ENCODE results near the gene TMEM198.

Gene TMEM198

DNA sequence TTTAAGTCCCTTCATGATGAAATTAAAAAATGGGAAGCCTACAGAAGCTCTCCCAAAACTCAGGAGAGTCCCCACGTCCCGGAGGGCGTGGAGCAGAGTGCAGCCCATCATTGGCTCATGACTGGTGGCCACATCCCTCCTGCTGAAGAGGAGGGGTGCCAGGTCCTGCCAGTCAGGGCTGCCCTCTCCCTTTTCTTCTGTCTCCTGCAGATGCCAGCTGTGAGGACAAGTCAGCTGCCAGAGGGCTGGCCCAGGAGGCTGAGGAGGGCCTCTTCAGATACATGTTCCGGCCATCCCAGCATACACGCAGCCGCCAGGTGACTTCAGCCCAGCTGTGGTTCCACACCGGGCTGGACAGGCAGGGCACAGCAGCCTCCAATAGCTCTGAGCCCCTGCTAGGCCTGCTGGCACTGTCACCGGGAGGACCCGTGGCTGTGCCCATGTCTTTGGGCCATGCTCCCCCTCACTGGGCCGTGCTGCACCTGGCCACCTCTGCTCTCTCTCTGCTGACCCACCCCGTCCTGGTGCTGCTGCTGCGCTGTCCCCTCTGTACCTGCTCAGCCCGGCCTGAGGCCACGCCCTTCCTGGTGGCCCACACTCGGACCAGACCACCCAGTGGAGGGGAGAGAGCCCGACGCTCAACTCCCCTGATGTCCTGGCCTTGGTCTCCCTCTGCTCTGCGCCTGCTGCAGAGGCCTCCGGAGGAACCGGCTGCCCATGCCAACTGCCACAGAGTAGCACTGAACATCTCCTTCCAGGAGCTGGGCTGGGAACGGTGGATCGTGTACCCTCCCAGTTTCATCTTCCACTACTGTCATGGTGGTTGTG lies 30.9 kb downstream of the TMEM198 start:
- H2AFZ ChIP-seq (ENCODE audit: low read depth, low read length): no peak overlapping the region
- H3K27me3 ChIP-seq (ENCODE audit: control insufficient read depth in 1 of 2, insufficient read depth in 1 of 2, low read length in 2 of 2): peaks cover 36 to 43% of the 10 kb centered on the region in 2 experiments
- H2AK5ac ChIP-seq (ENCODE audit: low read length, severe bottlenecking): no peak overlapping the region
- H3K4me2 ChIP-seq (ENCODE audit: low read length, poor library complexity, severe bottlenecking): no peak overlapping the region
- H2BK15ac ChIP-seq (ENCODE audit: low read depth, poor library complexity, severe bottlenecking): no peak overlapping the region
- no peak overlapping the region for H3K18ac ChIP-seq (ENCODE audit: low read depth in 1 of 2, low read length in 2 of 2)
- H3K14ac ChIP-seq (ENCODE audit: low read length in 2 of 2): peak overlapping the region in 1 of 2 experiments; percentile 7
- peaks cover 22% of the 10 kb centered on the region for H3K4me1 ChIP-seq (ENCODE audit: control insufficient read depth, insufficient read depth, low read depth, low read length)
- no peak overlapping the region for H2BK120ac ChIP-seq (ENCODE audit: low read depth, low read length)
- no peak overlapping the region for H3K9ac ChIP-seq (ENCODE audit: low read length)
- no peak overlapping the region for H2BK5ac ChIP-seq (ENCODE audit: low read depth, low read length, poor library complexity, severe bottlenecking)
- no peak for DNase-seq
- peaks cover 6% of the 10 kb centered on the region for H3K79me1 ChIP-seq (replicated peaks; ENCODE audit: low read length, poor library complexity, severe bottlenecking)
- H3K23ac ChIP-seq (ENCODE audit: low read length in 2 of 2): no peak overlapping the region
- no peaks in the 10 kb centered on the region for H3K9me3 ChIP-seq (ENCODE audit: control insufficient read depth, low read length)
- H3K4ac ChIP-seq (ENCODE audit: low read depth in 1 of 2, low read length in 2 of 2): no peak overlapping the region
- 90% methylated on average over 22 of the region's 22 CpGs for WGBS
- H2BK12ac ChIP-seq (ENCODE audit: low read length in 2 of 2): no peak overlapping the region
- H3K4me3 ChIP-seq (ENCODE audit: insufficient read depth in 1 of 2, low read depth in 1 of 2, low read length in 2 of 2): no peak overlapping the region
- H3K36me3 ChIP-seq (ENCODE audit: control insufficient read depth in 1 of 2, insufficient read depth in 2 of 2, low read depth in 1 of 2, low read length in 2 of 2): peaks cover 0 to 2% of the 10 kb centered on the region in 2 experiments
- no peak overlapping the region for H3K27ac ChIP-seq (ENCODE audit: low read length, poor library complexity, severe bottlenecking)
- H4K91ac ChIP-seq (ENCODE audit: low read length): no peak overlapping the region
- H4K8ac ChIP-seq (ENCODE audit: low read length): no peak overlapping the region

DNA sequence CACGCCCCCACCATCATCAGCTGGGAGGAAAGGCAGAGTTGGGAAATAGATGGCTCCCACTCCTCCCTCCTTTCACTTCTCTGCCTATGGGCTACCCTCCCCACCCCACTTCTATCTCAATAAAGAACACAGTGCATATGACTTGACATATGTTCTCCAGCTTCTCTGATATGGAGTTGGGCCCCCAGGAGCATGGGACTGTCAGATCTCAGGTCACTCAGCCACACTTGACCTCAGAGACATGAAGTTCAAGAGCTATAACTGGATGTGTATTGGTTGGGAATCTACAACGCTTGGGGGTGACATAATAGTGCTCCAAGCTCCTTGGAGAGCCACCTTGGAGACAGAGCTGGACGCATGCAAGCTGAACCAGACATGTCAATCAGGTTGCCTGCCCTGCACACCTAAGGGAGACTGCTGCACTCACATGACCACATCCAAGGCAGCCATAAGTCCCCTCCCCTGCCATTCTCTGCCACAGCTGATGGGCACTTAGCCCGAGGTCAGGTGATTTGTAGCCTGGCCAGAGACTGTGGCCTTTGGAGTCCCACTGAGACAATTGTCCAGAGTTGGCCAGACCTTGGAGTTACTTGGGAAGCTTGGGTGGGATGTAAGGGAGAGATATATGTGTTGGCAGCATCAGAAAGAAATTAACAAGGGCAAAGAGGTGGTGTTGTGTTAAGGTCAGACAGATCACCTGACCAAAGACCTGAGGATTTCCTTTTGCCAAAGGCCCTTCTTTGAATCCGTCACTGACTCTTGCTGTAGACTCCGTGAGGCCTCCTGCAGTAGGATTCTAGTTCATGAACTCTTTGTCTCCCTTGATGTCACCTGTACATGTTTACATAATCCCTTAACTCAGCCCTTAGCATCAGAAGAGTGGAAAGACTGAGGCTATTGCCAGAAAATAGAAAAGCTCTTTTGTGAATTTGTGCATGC lies 32.0 kb downstream of the TMEM198 start:
- Histone ChIP-seq H2AK5ac (ENCODE audit: low read length, severe bottlenecking) (no peak overlapping the region), H4K91ac (ENCODE audit: low read length) (no peak overlapping the region), H3K4me2 (ENCODE audit: low read length, poor library complexity, severe bottlenecking) (no peak overlapping the region), H3K36me3 (ENCODE audit: control insufficient read depth in 1 of 2, insufficient read depth in 2 of 2, low read depth in 1 of 2, low read length in 2 of 2) (no peaks in the 10 kb centered on the region), H2BK15ac (ENCODE audit: low read depth, poor library complexity, severe bottlenecking) (no peak overlapping the region), H3K4me1 (ENCODE audit: control insufficient read depth, insufficient read depth, low read depth, low read length) (peaks cover 14% of the 10 kb centered on the region), H3K4ac (ENCODE audit: low read depth in 1 of 2, low read length in 2 of 2) (no peak overlapping the region), H3K4me3 (ENCODE audit: insufficient read depth in 1 of 2, low read depth in 1 of 2, low read length in 2 of 2) (no peak overlapping the region), H4K8ac (ENCODE audit: low read length) (no peak overlapping the region), H3K18ac (ENCODE audit: low read depth in 1 of 2, low read length in 2 of 2) (no peak overlapping the region), H2BK12ac (ENCODE audit: low read length in 2 of 2) (no peak overlapping the region), H3K14ac (ENCODE audit: low read length in 2 of 2) (no peak overlapping the region), H3K27ac (ENCODE audit: low read length, poor library complexity, severe bottlenecking) (no peak overlapping the region), H2BK120ac (ENCODE audit: low read depth, low read length) (no peak overlapping the region), H3K79me1 (replicated peaks; ENCODE audit: low read length, poor library complexity, severe bottlenecking) (no peaks in the 10 kb centered on the region), H2AFZ (ENCODE audit: low read depth, low read length) (no peak overlapping the region), H3K23ac (ENCODE audit: low read length in 2 of 2) (no peak overlapping the region), H2BK5ac (ENCODE audit: low read depth, low read length, poor library complexity, severe bottlenecking) (no peak overlapping the region), H3K9me3 (ENCODE audit: control insufficient read depth, low read length) (no peaks in the 10 kb centered on the region), H3K9ac (ENCODE audit: low read length) (no peak overlapping the region), H3K27me3 (ENCODE audit: control insufficient read depth in 1 of 2, insufficient read depth in 1 of 2, low read length in 2 of 2) (peaks cover 36 to 43% of the 10 kb centered on the region in 2 experiments)
- DNase-seq: no peak
- 85% methylated on average over 6 of the region's 6 CpGs for WGBS

DNA sequence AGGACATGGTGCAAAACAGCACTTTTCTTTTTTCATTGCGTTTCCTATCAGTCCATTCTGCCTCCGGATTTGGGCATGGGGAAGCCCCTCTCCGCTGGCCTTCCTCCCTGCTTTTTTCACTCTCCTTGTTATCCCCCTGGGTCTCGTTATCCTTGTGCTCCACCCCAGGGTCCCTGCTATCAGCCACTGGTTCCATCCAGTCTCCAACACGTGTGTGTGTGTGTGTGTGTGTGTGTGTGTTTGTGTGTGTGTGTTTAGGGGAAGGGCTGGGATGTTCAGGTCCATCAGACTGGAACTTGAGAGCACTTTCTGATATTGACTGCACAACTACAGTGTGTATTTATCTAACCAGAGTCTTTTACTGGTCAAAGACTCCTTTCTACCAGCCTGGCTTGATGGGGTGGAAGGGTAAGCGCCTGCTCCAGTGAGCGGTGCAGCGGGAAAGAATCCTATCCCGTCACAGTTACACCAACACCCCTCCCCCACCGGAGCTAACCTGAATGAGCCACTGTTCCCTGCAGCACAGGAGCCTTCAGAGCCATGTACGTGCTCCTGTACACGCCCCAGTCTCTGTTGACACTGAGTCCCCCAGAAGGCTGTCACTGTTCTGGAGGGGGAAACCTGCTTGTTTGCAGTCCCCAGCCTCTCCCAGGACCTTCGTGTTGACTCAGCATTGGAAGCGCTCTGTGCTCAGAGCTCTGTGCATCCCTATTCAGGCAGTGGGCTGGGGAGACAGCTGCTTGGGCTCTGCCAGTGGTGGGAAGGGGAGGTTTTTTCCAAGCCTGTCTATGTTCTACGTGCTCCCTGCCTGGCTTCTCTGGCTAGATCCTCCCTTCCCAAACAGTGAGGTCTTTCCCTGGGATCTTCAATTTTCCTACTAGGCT lies 32.9 kb downstream of the TMEM198 start:
- Histone ChIP-seq H3K36me3 (ENCODE audit: control insufficient read depth in 1 of 2, insufficient read depth in 2 of 2, low read depth in 1 of 2, low read length in 2 of 2) (no peaks in the 10 kb centered on the region), H2AFZ (ENCODE audit: low read depth, low read length) (no peak overlapping the region), H3K9me3 (ENCODE audit: control insufficient read depth, low read length) (no peaks in the 10 kb centered on the region), H2BK120ac (ENCODE audit: low read depth, low read length) (no peak overlapping the region), H3K27me3 (ENCODE audit: control insufficient read depth in 1 of 2, insufficient read depth in 1 of 2, low read length in 2 of 2) (peaks cover 36 to 43% of the 10 kb centered on the region in 2 experiments), H3K4me3 (ENCODE audit: insufficient read depth in 1 of 2, low read depth in 1 of 2, low read length in 2 of 2) (no peak overlapping the region), H2AK5ac (ENCODE audit: low read length, severe bottlenecking) (no peak overlapping the region), H3K4me1 (ENCODE audit: control insufficient read depth, insufficient read depth, low read depth, low read length) (peaks cover 11% of the 10 kb centered on the region), H2BK12ac (ENCODE audit: low read length in 2 of 2) (no peak overlapping the region), H3K9ac (ENCODE audit: low read length) (no peak overlapping the region), H4K91ac (ENCODE audit: low read length) (no peak overlapping the region), H3K79me1 (replicated peaks; ENCODE audit: low read length, poor library complexity, severe bottlenecking) (no peaks in the 10 kb centered on the region), H3K27ac (ENCODE audit: low read length, poor library complexity, severe bottlenecking) (no peak overlapping the region), H3K4ac (ENCODE audit: low read depth in 1 of 2, low read length in 2 of 2) (no peak overlapping the region), H3K4me2 (ENCODE audit: low read length, poor library complexity, severe bottlenecking) (peak overlapping the region; percentile 32), H4K8ac (ENCODE audit: low read length) (no peak overlapping the region), H2BK5ac (ENCODE audit: low read depth, low read length, poor library complexity, severe bottlenecking) (no peak overlapping the region), H3K14ac (ENCODE audit: low read length in 2 of 2) (no peak overlapping the region), H2BK15ac (ENCODE audit: low read depth, poor library complexity, severe bottlenecking) (no peak overlapping the region), H3K23ac (ENCODE audit: low read length in 2 of 2) (no peak overlapping the region), H3K18ac (ENCODE audit: low read depth in 1 of 2, low read length in 2 of 2) (no peak overlapping the region)
- DNase-seq: peak; percentile 37
- 25% methylated on average over 13 of the region's 15 CpGs for WGBS

All from mesenchymal stem cell (in vitro differentiated cells and primary cell).